Caco-2 (cell line): ENCODE results near the gene GPATCH11. TPM values are rescaled to one million over a fixed set of nuclear protein-coding genes. Genes with fewer than 3 reads are reported as not detected.

ENCODE experiments used
- BruUV-seq: library from RNA; stranded (reverse); fragments of 400-500 nt; replicated peaks from 2 replicates; lab custom pipeline; 2021; lab: Mats Ljungman, UMichigan
- CTCF ChIA-PET: fragments of 300-600 bp; sonication (Branson Sonifier 250); formaldehyde crosslinking; loops from one replicate; lab custom pipeline; 2022; ENCODE audit warnings: antibody characterized with exemption; lab: Charles Lee
- POLR2A ChIA-PET: fragments of 300-600 bp; sonication (Branson Sonifier 250); formaldehyde crosslinking; loops from one replicate; lab custom pipeline; 2022; ENCODE audit warnings: antibody characterized with exemption; lab: Charles Lee
- DNase-seq, 2 experiments: peaks; one replicate each; pipeline versions ENCODE4 v3.0.0 to v3.0.0-alpha.2; 2020 to 2022
- H3K27me3 ChIP-seq: replicated peaks from 2 replicates; pipeline ENCODE4 v1.6.0; 2011; ENCODE audit warnings: low read length; ENCODE audit not compliant: control insufficient read depth, insufficient read depth
- H3K36me3 ChIP-seq: 2 replicates; pipeline ENCODE4 v1.5.1; 2011; ENCODE audit warnings: low read length; ENCODE audit not compliant: control insufficient read depth, insufficient read depth
- H3K4me1 ChIP-seq: fragments of 250-450 bp; sonication (Bioruptor Pico); 2 replicates; pipeline ENCODE4 v1.5.1; 2020; ENCODE audit warnings: mild to moderate bottlenecking
- H3K4me3 ChIP-seq: 2 replicates; pipeline ENCODE4 v1.5.1; 2011; ENCODE audit warnings: low read depth, mild to moderate bottlenecking, control low read depth, low read length
- H3K9me3 ChIP-seq: fragments of 250-450 bp; sonication (Bioruptor Pico); 2 replicates; pipeline ENCODE4 v1.5.1; 2020; ENCODE audit warnings: mild to moderate bottlenecking, moderate library complexity
- H3K27ac Mint-ChIP-seq: one replicate; pipeline ENCODE4 v1.8.0; 2022; ENCODE audit warnings: mixed read lengths; ENCODE audit not compliant: unreplicated experiment
- H3K27me3 Mint-ChIP-seq: one replicate; pipeline ENCODE4 v1.8.0; 2022; ENCODE audit warnings: mixed read lengths; ENCODE audit not compliant: insufficient read depth, unreplicated experiment
- H3K36me3 Mint-ChIP-seq: one replicate; pipeline ENCODE4 v1.8.0; 2022; ENCODE audit warnings: mild to moderate bottlenecking, mixed read lengths; ENCODE audit not compliant: insufficient read depth, unreplicated experiment
- H3K4me1 Mint-ChIP-seq: one replicate; pipeline ENCODE4 v1.8.0; 2022; ENCODE audit warnings: low read depth, mixed read lengths; ENCODE audit not compliant: unreplicated experiment
- H3K4me3 Mint-ChIP-seq: one replicate; pipeline ENCODE4 v1.8.0; 2022; ENCODE audit warnings: mild to moderate bottlenecking, moderate library complexity, mixed read lengths; ENCODE audit not compliant: unreplicated experiment
- H3K9me3 Mint-ChIP-seq: one replicate; pipeline ENCODE4 v1.8.0; 2022; ENCODE audit warnings: mixed read lengths; ENCODE audit not compliant: unreplicated experiment
- CTCF ChIP-seq, 2 experiments: fragments of 200-600 bp in 1 of 2; IDR thresholded peaks; 1 replicate in 1 of 2; 2 replicates in 1 of 2; pipeline versions ENCODE4 v1.5.1 to v1.8.0; 2011 to 2022; ENCODE audit warnings: antibody characterized with exemption in 1 of 2, control low read depth in 1 of 2, inconsistent platforms in 1 of 2, low read depth in 1 of 2, low read length in 1 of 2, mild to moderate bottlenecking in 1 of 2, moderate library complexity in 1 of 2; ENCODE audit not compliant: insufficient read depth in 1 of 2, severe bottlenecking in 1 of 2, unreplicated experiment in 1 of 2
- intact Hi-C: fragments of 100-400 bp; cut with micrococcal nuclease; formaldehyde crosslinking; loops from one replicate; pipeline ENCODE4 v1.10.0; 2022; ENCODE audit not compliant: unreplicated experiment
- total RNA-seq: library from RNA; stranded (reverse); gene quantifications from 2 replicates; pipeline ENCODE4 v1.2.3, GENCODE V29; 2022

GPATCH11 gene
- total RNA-seq, 1 experiment from 2014 or later: 8.3 TPM

GRCh38 chr2:37084797-37085196, 479 bp downstream of the GPATCH11 start:
- no peak for TF ChIP-seq CTCF (IDR thresholded peaks at IDR 0.05; ENCODE audit: insufficient read depth in 1 of 2, low read depth in 1 of 2, low read length in 1 of 2, severe bottlenecking in 1 of 2, unreplicated experiment in 1 of 2)
- CTCF ChIA-PET: interaction anchor here (0.7 to 1.2 kb wide), 3 partner anchors 8 to 306 kb away, joined by 3 to 4 read pairs (median 3); no protein-coding TSS in a partner anchor
- H3K27me3 Mint-ChIP-seq: no peaks in the 10 kb centered on the region
- H3K36me3 Mint-ChIP-seq: peaks cover 11% of the 10 kb centered on the region
- no peaks in the 10 kb centered on the region for H3K9me3 Mint-ChIP-seq
- POLR2A ChIA-PET: interaction anchor here (0.5 to 1.3 kb wide), 5 partner anchors 35 to 118 kb away, joined by 3 to 7 read pairs (median 3); partner anchors contain the start of genes CEBPZOS and EIF2AK2
- peaks cover 16% of the 10 kb centered on the region for H3K4me1 ChIP-seq
- peaks cover 8% of the 10 kb centered on the region for H3K4me1 Mint-ChIP-seq
- intact Hi-C loops: loop anchor here (1.0 to 5.0 kb wide), 2 partner anchors 117 to 304 kb away; partner anchors contain the start of gene STRN
- no peaks in the 10 kb centered on the region for H3K36me3 ChIP-seq
- H3K4me3 Mint-ChIP-seq: no peak overlapping the region
- H3K9me3 ChIP-seq: no peaks in the 10 kb centered on the region
- BruUV-seq: no TSS peak
- H3K27me3 ChIP-seq: no peaks in the 10 kb centered on the region
- DNase-seq: no peak
- H3K27ac Mint-ChIP-seq: no peak overlapping the region
- peak overlapping the region; percentile 78 for H3K4me3 ChIP-seq

DNA sequence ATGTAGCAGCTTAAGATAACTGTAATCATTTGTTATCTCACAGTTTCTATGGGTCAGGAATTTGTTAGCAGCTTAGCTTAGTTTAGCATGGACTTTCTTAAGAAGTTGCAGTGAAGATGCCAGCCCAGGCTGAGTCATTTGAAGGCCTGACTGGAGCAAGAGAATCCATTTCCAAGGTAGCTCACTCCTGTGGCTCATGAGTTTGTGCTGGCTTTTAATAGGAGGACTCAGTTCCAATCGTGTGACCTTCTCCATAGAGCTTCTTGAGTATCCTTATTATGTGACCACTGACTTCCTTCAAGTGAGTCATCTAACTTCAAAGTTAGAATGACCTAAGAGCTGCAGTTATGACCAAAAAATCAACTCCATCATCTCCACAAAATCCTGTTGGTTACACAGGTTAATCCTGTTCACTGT, 1.4 kb downstream of the GPATCH11 start:
- ChIA-PET POLR2A (no interaction called here), CTCF (no interaction called here)
- intact Hi-C loops: no loop called here
- Mint-ChIP-seq H3K27ac (no peak overlapping the region), H3K9me3 (no peaks in the 10 kb centered on the region), H3K4me1 (peaks cover 8% of the 10 kb centered on the region), H3K27me3 (no peaks in the 10 kb centered on the region), H3K4me3 (no peak overlapping the region), H3K36me3 (peaks cover 15% of the 10 kb centered on the region)
- H3K36me3 ChIP-seq: no peaks in the 10 kb centered on the region
- no peak for TF ChIP-seq CTCF (IDR thresholded peaks at IDR 0.05; ENCODE audit: insufficient read depth in 1 of 2, low read depth in 1 of 2, low read length in 1 of 2, severe bottlenecking in 1 of 2, unreplicated experiment in 1 of 2)
- DNase-seq: no peak
- H3K4me3 ChIP-seq: no peak overlapping the region
- BruUV-seq: no TSS peak
- peaks cover 16% of the 10 kb centered on the region for H3K4me1 ChIP-seq
- no peaks in the 10 kb centered on the region for H3K9me3 ChIP-seq
- H3K27me3 ChIP-seq: no peaks in the 10 kb centered on the region

DNA sequence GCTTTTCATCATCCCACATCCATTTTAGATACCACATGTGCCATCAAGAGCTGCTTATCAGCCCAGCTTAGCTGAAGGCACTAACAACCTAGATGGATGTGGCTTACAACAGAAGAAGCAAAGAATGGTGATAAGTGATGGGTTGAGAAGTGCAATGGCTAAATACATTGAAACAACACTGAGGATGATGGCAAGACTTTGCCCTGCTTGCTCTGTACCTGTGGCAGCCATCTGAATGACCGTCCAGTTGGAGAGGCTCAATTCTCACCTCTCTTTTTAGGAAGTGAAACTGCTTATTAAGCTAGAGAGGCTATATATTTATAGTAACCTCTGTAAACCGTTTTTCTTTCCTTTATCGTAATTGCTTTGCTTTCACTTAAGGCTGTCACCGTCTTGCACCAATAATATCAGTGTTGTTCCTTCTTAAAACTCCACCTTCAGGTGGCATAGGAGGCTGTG, 5.7 kb downstream of the GPATCH11 start:
- POLR2A ChIA-PET: no interaction called here
- H3K27me3 ChIP-seq: no peaks in the 10 kb centered on the region
- peaks cover 9% of the 10 kb centered on the region; the same call in 1 of the 2 replicates for H3K4me1 ChIP-seq
- no peaks in the 10 kb centered on the region for H3K9me3 Mint-ChIP-seq
- H3K4me1 Mint-ChIP-seq: peaks cover 8% of the 10 kb centered on the region
- no peak overlapping the region for H3K4me3 Mint-ChIP-seq
- no peaks in the 10 kb centered on the region for H3K9me3 ChIP-seq
- H3K27ac Mint-ChIP-seq: no peak overlapping the region
- DNase-seq: no peak
- H3K36me3 Mint-ChIP-seq: peaks cover 16% of the 10 kb centered on the region
- no peaks in the 10 kb centered on the region; the same call in 1 of the 2 replicates for H3K36me3 ChIP-seq
- no TSS peak for BruUV-seq
- CTCF ChIA-PET: no interaction called here
- intact Hi-C loops: no loop called here
- no peaks in the 10 kb centered on the region for H3K27me3 Mint-ChIP-seq
- H3K4me3 ChIP-seq: no peak overlapping the region
- TF ChIP-seq CTCF (IDR thresholded peaks at IDR 0.05; ENCODE audit: insufficient read depth in 1 of 2, low read depth in 1 of 2, low read length in 1 of 2, severe bottlenecking in 1 of 2, unreplicated experiment in 1 of 2): no peak
